CD14-positive monocyte (primary cell): Measurements from ENCODE around the gene MACROD2. TPM values are rescaled to one million over a fixed set of nuclear protein-coding genes. Genes with fewer than 3 reads are reported as not detected.

Experiments used
- DNase-seq, 3 donors: peaks; one replicate each; pipeline ENCODE4 v3.0.0-alpha.2; 2011 to 2022
- H2AFZ ChIP-seq: 2 replicates; pipeline ENCODE4 v1.6.0; 2012; ENCODE audit warnings: mild to moderate bottlenecking, low read depth, low read length, inconsistent platforms; ENCODE audit not compliant: insufficient read depth, poor library complexity, severe bottlenecking
- H3K27ac ChIP-seq, 2 donors: 1 replicate in 1 of 2; 2 replicates in 1 of 2; pipeline ENCODE4 v1.5.1; 2012 to 2013; ENCODE audit warnings: low read length in 2 of 2, control low read depth in 1 of 2, inconsistent platforms in 1 of 2, low read depth in 1 of 2, mild to moderate bottlenecking in 1 of 2
- H3K27me3 ChIP-seq, 2 donors: one replicate each; pipeline versions ENCODE4 v1.6.0 to v1.6.1; 2011 to 2013; ENCODE audit warnings: low read length in 2 of 2; ENCODE audit not compliant: control insufficient read depth in 2 of 2, insufficient read depth in 2 of 2
- H3K36me3 ChIP-seq, 2 donors: replicated peaks in 1 of 2; 1 replicate in 1 of 2; 2 replicates in 1 of 2; pipeline versions ENCODE4 v1.5.1 to v1.6.1; 2012 to 2013; ENCODE audit warnings: low read length in 2 of 2, control low read depth in 1 of 2, inconsistent platforms in 1 of 2, mild to moderate bottlenecking in 1 of 2; ENCODE audit not compliant: insufficient read depth in 2 of 2, control insufficient read depth in 1 of 2
- H3K4me1 ChIP-seq, 2 donors: 1 replicate in 1 of 2; 2 replicates in 1 of 2; pipeline versions ENCODE4 v1.5.1 to v1.6.1; 2012 to 2013; ENCODE audit warnings: low read length in 2 of 2, control low read depth in 1 of 2, inconsistent platforms in 1 of 2, mild to moderate bottlenecking in 1 of 2, moderate library complexity in 1 of 2; ENCODE audit not compliant: insufficient read depth in 2 of 2, control insufficient read depth in 1 of 2
- H3K4me2 ChIP-seq: replicated peaks from 2 replicates; pipeline ENCODE3; 2012; ENCODE audit warnings: low read length, moderate library complexity, mild to moderate bottlenecking; ENCODE audit not compliant: poor library complexity, severe bottlenecking; ENCODE audit errors: extremely low read depth
- H3K4me3 ChIP-seq, 3 experiments: fragments of 200-600 bp in 1 of 3; sonication (generic) in 1 of 3; replicated peaks in 1 of 3; 1 replicate in 2 of 3; 2 replicates in 1 of 3; pipeline ENCODE4 v1.5.1; 2011 to 2013; ENCODE audit warnings: low read length in 3 of 3, mild to moderate bottlenecking in 3 of 3, control low read depth in 2 of 3, low read depth in 2 of 3, inconsistent platforms in 1 of 3, moderate library complexity in 1 of 3
- H3K79me2 ChIP-seq: 2 replicates; pipeline ENCODE4 v1.6.0; 2012; ENCODE audit warnings: mild to moderate bottlenecking, control low read depth, inconsistent platforms, low read length, moderate library complexity; ENCODE audit not compliant: insufficient read depth
- H3K9ac ChIP-seq: 2 replicates; pipeline ENCODE4 v1.6.0; 2017; ENCODE audit warnings: low read length, mild to moderate bottlenecking; ENCODE audit not compliant: insufficient read depth, poor library complexity, severe bottlenecking
- H3K9me3 ChIP-seq, 2 donors: replicated peaks in 1 of 2; 1 replicate in 1 of 2; 2 replicates in 1 of 2; pipeline versions ENCODE4 v1.5.1 to v1.6.1; 2012 to 2013; ENCODE audit warnings: low read length in 2 of 2, control low read depth in 1 of 2; ENCODE audit not compliant: control insufficient read depth in 1 of 2, insufficient read depth in 1 of 2
- H4K20me1 ChIP-seq: 2 replicates; pipeline ENCODE4 v1.6.0; 2012; ENCODE audit warnings: mild to moderate bottlenecking, low read length, control low read depth, moderate library complexity; ENCODE audit not compliant: insufficient read depth
- H3K27ac Mint-ChIP-seq, 7 donors: one replicate each; pipeline ENCODE4 v1.8.0; 2020; ENCODE audit warnings: mild to moderate bottlenecking in 7 of 7, mixed read lengths in 7 of 7, moderate library complexity in 6 of 7, inconsistent platforms in 2 of 7
- H3K27me3 Mint-ChIP-seq, 3 donors: one replicate each; pipeline ENCODE4 v1.8.0; 2021 to 2022; ENCODE audit warnings: low read depth in 3 of 3, mild to moderate bottlenecking in 3 of 3, mixed read lengths in 3 of 3, moderate library complexity in 3 of 3, inconsistent platforms in 1 of 3
- H3K36me3 Mint-ChIP-seq, 2 donors: one replicate each; pipeline ENCODE4 v1.8.0; 2020; ENCODE audit warnings: mixed read lengths in 2 of 2, inconsistent platforms in 1 of 2, mild to moderate bottlenecking in 1 of 2
- H3K4me1 Mint-ChIP-seq: one replicate; pipeline ENCODE4 v1.8.0; 2020; ENCODE audit warnings: mild to moderate bottlenecking, mixed read lengths
- H3K4me3 Mint-ChIP-seq, 2 donors: one replicate each; pipeline ENCODE4 v1.8.0; 2020; ENCODE audit warnings: mild to moderate bottlenecking in 2 of 2, mixed read lengths in 2 of 2, moderate library complexity in 1 of 2
- H3K9me3 Mint-ChIP-seq, 7 donors: one replicate each; pipeline ENCODE4 v1.8.0; 2020 to 2022; ENCODE audit warnings: mixed read lengths in 7 of 7, mild to moderate bottlenecking in 6 of 7, moderate library complexity in 6 of 7, inconsistent platforms in 2 of 7
- CTCF ChIP-seq: fragments of 200-600 bp; IDR thresholded peaks from one replicate; pipeline ENCODE4 v1.8.0; 2022; ENCODE audit warnings: antibody characterized with exemption, mild to moderate bottlenecking
- WGBS: methylation state at CpG from one replicate; pipeline ENCODE4 v1.1.5; 2013; ENCODE audit warnings: missing lambda C conversion rate; ENCODE audit not compliant: insufficient coverage; 5-methylcytosine and 5-hydroxymethylcytosine counted together
- intact Hi-C, 2 donors: fragments of 100-400 bp; cut with micrococcal nuclease; formaldehyde crosslinking; loops; one replicate each; pipeline versions ENCODE4 v1.15.0 to v1.15.1; 2023
- polyA plus RNA-seq, 3 donors: library from polyadenylated mRNA; depleted of rRNA in 1 of 3; unstranded in 2 of 3; stranded (reverse) in 1 of 3; fragments of 300-500 nt in 2 of 3; fragments of >200 nt in 1 of 3; fragmentation: Illumina TruSeq in 2 of 3; gene quantifications; 1 replicate in 2 of 3; 2 replicates in 1 of 3; pipeline ENCODE4 v1.2.3, GENCODE V29; 2012 to 2021

MACROD2 gene
- polyA plus RNA-seq, 3 donors = 0.23 TPM; not detected in 2

GRCh38 chr20:14569641-14570040 is 574.3 kb downstream of the MACROD2 start:
- H3K27ac ChIP-seq = no peak overlapping the region
- H3K4me1 ChIP-seq = no peaks in the 10 kb centered on the region
- Mint-ChIP-seq H3K9me3 (peaks cover 0 to 6% (median 4%) of the 10 kb centered on the region in 7 donors), H3K4me1 (no peaks in the 10 kb centered on the region), H3K27me3 (no peaks in the 10 kb centered on the region), H3K36me3 (no peaks in the 10 kb centered on the region), H3K4me3 (no peak overlapping the region), H3K27ac (no peak overlapping the region)
- intact Hi-C loops = no loop called here
- no peak overlapping the region for H3K4me2 ChIP-seq
- H3K9me3 ChIP-seq = peaks cover 0 to 8% of the 10 kb centered on the region in 2 donors
- H3K9ac ChIP-seq = no peak overlapping the region
- no peaks in the 10 kb centered on the region for H3K27me3 ChIP-seq
- no peak for TF ChIP-seq CTCF
- no peaks in the 10 kb centered on the region for H4K20me1 ChIP-seq
- WGBS = no CpG with 5 or more reads among the region's 2 CpGs
- H3K36me3 ChIP-seq = no peaks in the 10 kb centered on the region
- H3K79me2 ChIP-seq = no peaks in the 10 kb centered on the region
- H3K4me3 ChIP-seq = no peak overlapping the region
- no peak for DNase-seq
- H2AFZ ChIP-seq = no peak overlapping the region

- no peak overlapping the region for H3K4me3 ChIP-seq
- no peak overlapping the region for H3K27ac Mint-ChIP-seq
These were observed 575.5 kb downstream of the MACROD2 start for GRCh38 chr20:14570811-14571210.

More at GRCh38 chr20:14570811-14571210, 575.5 kb downstream of the MACROD2 start:
- TF ChIP-seq CTCF = no peak
- Histone ChIP-seq H3K36me3 (no peaks in the 10 kb centered on the region), H3K79me2 (no peaks in the 10 kb centered on the region), H2AFZ (no peak overlapping the region), H4K20me1 (no peaks in the 10 kb centered on the region), H3K4me2 (no peak overlapping the region), H3K9me3 (peaks cover 0 to 8% of the 10 kb centered on the region in 2 donors), H3K27me3 (no peaks in the 10 kb centered on the region), H3K9ac (no peak overlapping the region), H3K27ac (no peak overlapping the region), H3K4me1 (no peaks in the 10 kb centered on the region)
- Mint-ChIP-seq H3K4me1 (no peaks in the 10 kb centered on the region), H3K36me3 (no peaks in the 10 kb centered on the region), H3K9me3 (peaks cover 0 to 4% (median 0%) of the 10 kb centered on the region in 7 donors), H3K4me3 (no peak overlapping the region), H3K27me3 (no peaks in the 10 kb centered on the region)
- intact Hi-C loops = no loop called here
- DNase-seq = no peak
- WGBS = 86% methylated on average over 1 of the region's 2 CpGs
